Measurements from ENCODE around the gene TOR1AIP1. TPM values are rescaled to one million over a fixed set of nuclear protein-coding genes. Genes with fewer than 3 reads are reported as not detected.

The TOR1AIP1 gene
- total RNA-seq, 1 donor from 2014 or later, result 56.3 TPM

Other genes with a start within 250 kb of the TOR1AIP1 start
- 5.1 TPM for gene FAM163A, start 139.0 kb upstream of the TOR1AIP1 start, total RNA-seq
- gene TOR1AIP2, start 4.5 kb upstream of the TOR1AIP1 start, total RNA-seq, result 99.8 TPM
- 48.4 TPM for gene CEP350, start 72.5 kb downstream of the TOR1AIP1 start, total RNA-seq